ENCODE results near the gene ACTR1B. TPM values are rescaled to one million over a fixed set of nuclear protein-coding genes. Genes with fewer than 3 reads are reported as not detected.
"Not testable (repeated sequence)": the region's sequence is repeated elsewhere in the genome, so short reads cannot be mapped to it uniquely, and the experiment has no call there.

The ACTR1B gene
- total RNA-seq, 1 experiment from 2014 or later: 33.8 TPM

- H3K4me1 Mint-ChIP-seq: peaks cover 8 to 13% of the 10 kb centered on the region in 2 experiments
- no peak for DNase-seq
Measured at GRCh38 chr2:97712693-97713295, 49.0 kb upstream of the ACTR1B start.

GRCh38 chr2:97712175-97712574 is 48.3 kb upstream of the ACTR1B start:
- not testable (repeated sequence) for DNase-seq; H4K5ac ChIP-seq (ENCODE audit: insufficient read length, low read depth, low read length); H2AFZ ChIP-seq (ENCODE audit: low read length); H3K18ac ChIP-seq (ENCODE audit: insufficient read length, low read depth, low read length); H3K9ac ChIP-seq (ENCODE audit: extremely low read depth, insufficient read length, low read length); H3K36me3 Mint-ChIP-seq (ENCODE audit: insufficient read depth in 1 of 3, low read depth in 3 of 3); H3K27me3 ChIP-seq (ENCODE audit: insufficient read depth, low read length); H3K4me1 ChIP-seq (ENCODE audit: insufficient read depth, low read length); H4K20me1 ChIP-seq (ENCODE audit: control insufficient read depth, insufficient read depth, insufficient read length); H3K27ac Mint-ChIP-seq; H3K4me3 Mint-ChIP-seq; H2BK120ac ChIP-seq (ENCODE audit: low read depth, low read length, poor library complexity, severe bottlenecking); H4K8ac ChIP-seq (replicated peaks; ENCODE audit: insufficient read length, low read depth, low read length); H3K79me1 ChIP-seq (ENCODE audit: insufficient read depth, low read depth, low read length, poor library complexity, severe bottlenecking); H3K23me2 ChIP-seq (ENCODE audit: insufficient read length, low read depth, low read length, poor library complexity, severe bottlenecking); H3K9me3 Mint-ChIP-seq; H3K4ac ChIP-seq (ENCODE audit: low read depth, low read length); H2BK5ac ChIP-seq (ENCODE audit: insufficient read length, low read length); H2BK12ac ChIP-seq (ENCODE audit: insufficient read length, low read depth, low read length); H3K9me3 ChIP-seq (ENCODE audit: control insufficient read depth, low read depth, low read length); H4K91ac ChIP-seq (ENCODE audit: insufficient read length, low read depth, low read length); H2AK5ac ChIP-seq (ENCODE audit: insufficient read length, low read length); H2BK15ac ChIP-seq (ENCODE audit: low read depth, low read length); H3K56ac ChIP-seq (ENCODE audit: insufficient read length, low read depth, low read length); H3K27me3 Mint-ChIP-seq (ENCODE audit: low read depth); H3K23ac ChIP-seq (ENCODE audit: insufficient read length, low read depth, low read length); H2BK20ac ChIP-seq (ENCODE audit: low read depth, low read length, poor library complexity, severe bottlenecking); H3K4me2 ChIP-seq (ENCODE audit: insufficient read depth, insufficient read length, low read length); H3K14ac ChIP-seq (ENCODE audit: insufficient read depth, low read length); H3K79me2 ChIP-seq (ENCODE audit: insufficient read depth, low read length); H3K27ac ChIP-seq (ENCODE audit: insufficient read length, low read depth, low read length); H3T11ph ChIP-seq (ENCODE audit: low read length)
- H3K4me1 Mint-ChIP-seq: peaks cover 8 to 13% of the 10 kb centered on the region in 2 experiments
- no CpG with 5 or more reads among the region's 9 CpGs for whole genome bisulfite sequencing (ENCODE audit: extremely low coverage, insufficient read length, low lambda C conversion rate)

More at GRCh38 chr2:97712693-97713295, 49.0 kb upstream of the ACTR1B start:
- Mint-ChIP-seq H3K4me3 (no peak overlapping the region), H3K36me3 (ENCODE audit: insufficient read depth in 1 of 3, low read depth in 3 of 3) (peaks cover 0 to 4% (median 0%) of the 10 kb centered on the region in 3 experiments; a peak in 3 of 7 replicates), H3K9me3 (peaks cover 0 to 2% of the 10 kb centered on the region in 2 experiments; a peak in 2 of 5 replicates), H3K27me3 (ENCODE audit: low read depth) (peaks cover 4% of the 10 kb centered on the region), H3K27ac (no peak overlapping the region)
- H3K14ac ChIP-seq (ENCODE audit: insufficient read depth, low read length): no peak overlapping the region; the same call in 1 of the 2 replicates
- H3K23me2 ChIP-seq (ENCODE audit: insufficient read length, low read depth, low read length, poor library complexity, severe bottlenecking): no peaks in the 10 kb centered on the region
- H4K8ac ChIP-seq (replicated peaks; ENCODE audit: insufficient read length, low read depth, low read length): no peak overlapping the region
- H3K4me1 ChIP-seq (ENCODE audit: insufficient read depth, low read length): no peaks in the 10 kb centered on the region
- H4K91ac ChIP-seq (ENCODE audit: insufficient read length, low read depth, low read length): no peak overlapping the region
- no peak overlapping the region for H3K18ac ChIP-seq (ENCODE audit: insufficient read length, low read depth, low read length)
- H2BK15ac ChIP-seq (ENCODE audit: low read depth, low read length): no peak overlapping the region
- H2AFZ ChIP-seq (ENCODE audit: low read length): no peak overlapping the region
- no peak overlapping the region for H3K27ac ChIP-seq (ENCODE audit: insufficient read length, low read depth, low read length)
- no peak overlapping the region for H3K4me2 ChIP-seq (ENCODE audit: insufficient read depth, insufficient read length, low read length)
- no peak overlapping the region for H2BK20ac ChIP-seq (ENCODE audit: low read depth, low read length, poor library complexity, severe bottlenecking)
- H3K27me3 ChIP-seq (ENCODE audit: insufficient read depth, low read length): no peaks in the 10 kb centered on the region
- H3K79me1 ChIP-seq (ENCODE audit: insufficient read depth, low read depth, low read length, poor library complexity, severe bottlenecking): no peaks in the 10 kb centered on the region
- no peak overlapping the region for H3K23ac ChIP-seq (ENCODE audit: insufficient read length, low read depth, low read length)
- no peak for TF ChIP-seq CTCF (conservative IDR thresholded peaks at IDR 0.05)
- no peak overlapping the region for H2BK12ac ChIP-seq (ENCODE audit: insufficient read length, low read depth, low read length)
- no CpG with 5 or more reads among the region's 11 CpGs for WGBS (ENCODE audit: extremely low coverage, insufficient read length, low lambda C conversion rate)
- no peak overlapping the region for H3K56ac ChIP-seq (ENCODE audit: insufficient read length, low read depth, low read length)
- H3K9me3 ChIP-seq (ENCODE audit: control insufficient read depth, low read depth, low read length): no peaks in the 10 kb centered on the region
- no peak overlapping the region for H2BK120ac ChIP-seq (ENCODE audit: low read depth, low read length, poor library complexity, severe bottlenecking)
- no peak overlapping the region for H3T11ph ChIP-seq (ENCODE audit: low read length)
- H4K5ac ChIP-seq (ENCODE audit: insufficient read length, low read depth, low read length): no peak overlapping the region
- no peak overlapping the region for H2AK5ac ChIP-seq (ENCODE audit: insufficient read length, low read length)
- H4K20me1 ChIP-seq (ENCODE audit: control insufficient read depth, insufficient read depth, insufficient read length): no peaks in the 10 kb centered on the region
- no peaks in the 10 kb centered on the region for H3K79me2 ChIP-seq (ENCODE audit: insufficient read depth, low read length)
- no peak overlapping the region for H3K9ac ChIP-seq (ENCODE audit: extremely low read depth, insufficient read length, low read length)
- no peak overlapping the region for H2BK5ac ChIP-seq (ENCODE audit: insufficient read length, low read length)
- H3K4ac ChIP-seq (ENCODE audit: low read depth, low read length): no peak overlapping the region
